SH-SY5Y (cell line): ENCODE measurements around the gene SNORC.

Experiments
- GATA2 ChIP-seq: IDR thresholded peaks from 2 replicates; pipeline ENCODE4 v1.6.1; 2011; ENCODE audit warnings: mild to moderate bottlenecking, low read depth, low read length
- GATA3 ChIP-seq: IDR thresholded peaks from 2 replicates; pipeline ENCODE4 v1.6.1; 2011; ENCODE audit warnings: low read depth, mild to moderate bottlenecking, low read length, moderate library complexity

Gene SNORC

DNA sequence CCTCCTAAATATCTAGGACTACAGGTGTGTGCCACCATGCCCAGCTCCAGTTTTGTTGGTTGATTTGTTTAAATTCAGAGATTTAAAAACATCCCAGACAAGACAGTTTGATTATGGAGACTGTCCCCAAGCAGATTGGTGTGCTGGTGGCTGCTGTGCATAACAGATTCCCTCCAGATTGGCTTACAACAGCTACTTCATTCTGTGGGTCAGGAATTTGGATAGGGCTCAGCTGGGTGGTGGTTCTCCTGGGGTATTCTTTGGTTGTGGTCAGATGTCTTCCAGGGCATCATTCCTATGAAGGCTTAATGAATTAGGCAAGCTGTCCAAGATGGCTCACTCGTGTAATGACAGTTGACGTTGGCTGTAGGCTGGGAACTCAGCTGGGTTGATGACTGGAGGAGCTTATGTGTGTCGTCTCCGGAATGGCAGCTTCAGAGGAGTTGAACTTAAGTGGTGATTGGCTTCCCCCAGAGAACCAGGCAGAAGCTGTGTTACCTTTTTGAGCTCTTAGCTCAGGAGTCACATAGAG, 10.6 kb upstream of the SNORC start:
- no peak for TF ChIP-seq GATA3
- TF ChIP-seq GATA2: no peak

DNA sequence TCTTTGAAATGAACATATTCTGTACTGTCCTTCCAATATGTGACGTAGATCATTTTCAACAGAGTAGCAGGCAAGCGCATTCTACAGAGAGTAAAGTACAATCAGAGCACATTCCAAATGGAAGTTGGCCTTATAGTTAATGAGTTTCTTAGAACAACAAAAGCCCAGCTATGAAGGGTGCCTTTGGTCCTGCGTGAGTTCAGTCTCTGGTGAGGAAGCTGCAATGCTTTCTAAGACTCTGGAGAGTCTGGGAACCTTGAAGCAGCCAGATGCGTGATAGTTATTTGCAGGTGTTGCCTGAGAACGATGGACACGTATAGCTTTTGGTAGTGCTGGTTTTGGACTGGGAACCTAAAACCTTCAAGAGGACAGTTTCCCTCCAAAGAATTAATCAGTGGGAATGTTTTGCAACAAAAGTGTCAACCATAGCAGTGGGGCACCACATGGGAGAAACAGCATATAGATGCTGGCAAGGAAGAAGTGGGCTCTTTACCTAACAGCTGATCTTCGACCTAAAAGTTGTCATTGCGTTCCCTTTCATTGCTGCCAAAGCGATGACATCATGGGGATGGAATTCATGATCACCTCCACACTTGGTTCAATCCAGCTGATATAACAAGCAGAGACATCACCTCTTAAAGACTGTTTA, 9.3 kb upstream of the SNORC start:
- TF ChIP-seq GATA3: no peak
- no peak for TF ChIP-seq GATA2

DNA sequence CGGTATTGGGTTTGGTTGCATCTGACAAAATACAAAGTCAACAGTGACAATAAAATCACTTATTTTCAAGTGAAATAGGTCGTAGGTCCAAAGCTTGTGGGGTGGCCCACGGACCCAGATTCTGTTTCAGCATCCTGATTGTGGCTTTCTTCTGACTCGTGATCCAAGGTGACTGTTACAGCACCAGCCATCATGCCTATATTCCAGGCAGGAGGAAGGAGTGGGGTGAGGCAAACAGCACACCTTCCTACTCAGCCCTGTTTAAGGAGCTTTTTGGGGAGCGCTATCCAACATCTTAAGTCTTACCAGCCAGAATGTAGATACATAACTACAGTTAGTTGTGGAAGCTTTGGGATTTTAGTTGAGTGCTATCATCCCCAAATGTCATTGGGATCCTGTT, 8.7 kb upstream of the SNORC start:
- no peak for TF ChIP-seq GATA3
- no peak for TF ChIP-seq GATA2

GRCh38 chr2:232863996-232864395, 6.1 kb upstream of the SNORC start:
- TF ChIP-seq GATA3 (no peak), GATA2 (no peak)

GRCh38 chr2:232865165-232865564, 4.9 kb upstream of the SNORC start:
- TF ChIP-seq GATA3 (no peak), GATA2 (no peak)

DNA sequence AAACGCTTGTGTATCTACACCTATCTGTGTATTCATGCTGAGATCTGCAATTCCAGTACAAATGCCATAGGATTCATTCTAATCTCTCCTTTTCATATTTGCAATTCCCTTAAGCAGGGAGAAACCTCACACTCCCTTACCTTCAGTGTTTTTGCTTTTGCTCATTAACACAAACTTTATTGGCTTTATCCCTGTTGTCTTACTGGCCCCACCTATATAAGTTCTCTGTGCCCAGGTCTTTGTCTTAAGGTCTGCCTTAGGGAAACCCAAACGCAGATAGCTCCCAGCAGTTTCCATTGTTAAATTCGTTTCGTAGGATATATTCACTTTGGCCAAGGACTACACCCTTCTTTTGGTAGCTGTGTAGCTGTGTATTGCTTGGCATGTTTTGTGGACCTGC, 4.0 kb upstream of the SNORC start:
- TF ChIP-seq GATA3: no peak
- no peak for TF ChIP-seq GATA2

- no peak for TF ChIP-seq GATA3
- no peak for TF ChIP-seq GATA2
Measured at GRCh38 chr2:232869138-232870017, 686 bp upstream of the SNORC start.

- TF ChIP-seq GATA2 (no peak), GATA3 (no peak)
Measured at GRCh38 chr2:232870766-232871371, 805 bp downstream of the SNORC start.

DNA sequence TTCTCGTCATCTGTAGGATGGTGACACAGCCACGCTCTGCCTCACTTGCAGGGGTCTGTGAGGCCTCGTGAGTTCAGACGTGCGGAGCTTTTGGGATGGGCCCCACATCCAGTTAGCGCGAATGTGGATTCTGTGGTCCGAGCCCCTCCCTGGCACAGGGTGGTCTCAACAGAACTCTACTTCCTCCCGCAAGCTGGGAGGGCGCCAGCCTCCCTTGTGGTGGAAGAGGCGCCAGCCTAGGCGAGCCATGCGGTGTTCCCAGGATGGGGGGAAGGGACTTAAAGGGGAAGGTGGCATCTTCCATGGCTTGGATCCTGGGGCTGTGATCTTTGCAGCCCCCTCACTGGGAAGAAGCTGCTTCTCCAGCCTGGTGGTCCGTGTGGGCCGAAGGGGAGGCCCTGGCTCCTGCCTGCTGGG, 1.4 kb downstream of the SNORC start:
- TF ChIP-seq GATA3 (no peak), GATA2 (no peak)

DNA sequence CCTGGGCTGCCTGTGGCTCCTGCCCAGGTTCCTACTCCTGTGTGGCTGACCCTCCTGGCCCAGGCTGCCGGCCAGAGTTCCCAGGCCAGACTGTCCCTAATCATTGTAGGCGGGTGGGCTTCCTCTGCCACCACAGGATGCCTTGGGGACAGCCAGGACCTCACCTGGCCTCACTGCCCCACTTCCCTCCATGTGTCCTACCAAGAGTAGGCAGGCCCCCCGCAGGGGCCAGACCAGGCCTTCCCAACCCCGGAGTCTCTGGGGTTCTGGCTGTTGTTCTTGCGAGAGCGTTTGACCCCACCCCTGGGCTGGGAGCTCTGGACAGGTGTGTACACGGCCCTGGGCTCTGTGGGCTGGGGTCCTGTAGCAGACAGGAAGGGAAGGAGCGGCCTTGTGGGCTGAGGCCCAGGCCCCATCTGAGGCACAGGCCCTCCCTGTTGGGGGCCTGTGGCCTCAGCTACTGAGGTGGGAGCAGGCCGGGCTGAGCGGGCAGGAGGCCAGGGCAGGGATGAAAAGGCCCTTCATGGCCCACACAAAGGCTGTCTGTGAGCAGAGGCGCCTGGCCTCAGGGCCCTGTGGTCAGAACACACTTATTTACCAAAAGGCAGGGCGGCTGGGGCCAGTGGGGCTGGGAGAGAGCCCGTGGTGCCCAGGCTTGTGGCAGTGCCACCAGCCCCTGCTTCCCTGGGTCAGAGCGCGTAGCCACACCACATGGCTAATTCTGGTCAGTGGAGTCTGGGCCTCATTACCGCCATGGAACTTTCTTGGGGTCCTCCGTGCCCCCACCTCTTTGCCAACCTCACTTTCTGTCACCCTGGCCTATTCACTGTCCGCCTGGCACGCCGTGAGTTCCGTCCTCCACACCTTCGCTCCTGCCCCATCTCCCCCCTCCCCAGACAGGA, 2.0 kb downstream of the SNORC start:
- no peak for TF ChIP-seq GATA2
- no peak for TF ChIP-seq GATA3

DNA sequence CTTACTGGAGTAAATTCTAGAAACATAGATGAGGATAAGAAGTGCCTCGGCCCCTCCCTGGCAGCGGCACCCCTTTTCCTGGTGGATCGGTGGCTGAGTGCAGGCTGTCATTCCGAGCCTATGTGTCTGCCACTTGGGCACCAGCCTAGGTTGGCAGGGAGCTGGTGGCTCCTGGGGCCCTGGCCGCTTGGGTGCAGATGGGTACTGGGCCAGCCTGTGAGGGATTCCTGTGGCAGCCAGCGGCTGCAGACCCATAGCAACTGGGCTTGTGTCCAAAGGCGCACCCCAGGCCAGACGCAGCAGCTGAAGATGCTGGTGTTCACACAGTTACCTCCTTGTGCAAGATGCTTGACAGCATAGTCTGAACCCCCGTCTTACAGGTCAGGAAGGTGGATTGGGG, 2.8 kb downstream of the SNORC start:
- TF ChIP-seq GATA3: no peak
- TF ChIP-seq GATA2: no peak

DNA sequence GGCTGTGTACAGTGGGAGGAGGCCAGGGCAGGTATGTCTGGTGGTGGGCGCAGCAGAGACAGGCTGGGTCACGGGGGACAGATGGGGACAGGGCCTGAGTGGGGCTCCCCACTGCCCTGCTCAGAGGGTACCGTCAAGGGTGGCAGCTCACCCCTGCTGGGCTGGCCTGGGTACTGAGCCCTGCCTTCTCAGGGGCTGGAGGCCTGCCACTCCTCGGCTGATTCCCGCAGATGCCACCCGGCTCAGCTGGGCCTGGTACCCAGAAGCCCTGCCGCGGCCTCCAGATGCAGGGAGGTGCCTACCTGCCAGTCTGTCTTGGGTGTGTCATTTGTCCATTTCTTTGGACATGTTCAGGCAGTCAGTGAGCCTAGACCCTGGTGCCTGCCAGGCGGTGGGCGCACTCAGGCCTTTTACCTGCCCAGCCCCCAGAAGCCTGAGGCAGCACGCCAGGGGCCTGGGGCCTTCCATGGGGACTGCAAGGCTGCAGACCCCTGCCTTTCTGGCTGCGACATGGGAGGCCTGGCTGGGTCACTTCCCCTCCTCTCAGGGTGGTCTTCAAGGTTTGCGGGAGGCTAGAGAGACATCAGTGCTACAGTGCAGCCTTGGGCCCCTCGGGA, 3.3 kb downstream of the SNORC start:
- TF ChIP-seq GATA2 (no peak), GATA3 (no peak)
